Measurements from ENCODE around the gene TMTC1. TPM values are rescaled to one million over a fixed set of nuclear protein-coding genes. Genes with fewer than 3 reads are reported as not detected.

TMTC1 gene
- total and polyA plus RNA-seq, 2 of the 8 experiments (the other 6 are each of a cell fraction or from before 2014, with no cell fraction given): 15.4 to 20.8 TPM

DNA sequence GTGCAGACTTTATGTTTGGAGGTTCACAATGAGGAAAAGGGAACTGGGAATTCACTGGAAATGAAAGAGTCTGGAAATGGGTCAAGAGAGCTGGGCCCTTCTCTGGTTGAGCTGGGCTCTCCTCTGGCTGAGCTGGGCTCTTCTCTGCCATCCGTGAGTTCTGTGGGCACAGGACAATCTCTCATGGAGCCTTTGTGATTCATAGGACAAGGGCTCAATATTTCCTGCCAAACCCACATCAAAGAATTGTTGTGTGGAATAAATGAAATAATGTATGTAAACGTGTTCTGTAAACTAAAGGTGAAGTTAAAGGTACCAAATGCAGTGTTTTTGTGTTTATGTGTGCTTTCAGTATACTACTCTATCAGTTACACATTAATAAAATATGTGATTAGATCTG lies 190.7 kb downstream of the TMTC1 start (continued):
- no peak for TF ChIP-seq BACH1 (IDR thresholded peaks at IDR 0.05; ENCODE audit: low read length)
- TF ChIP-seq, protein P1, sequence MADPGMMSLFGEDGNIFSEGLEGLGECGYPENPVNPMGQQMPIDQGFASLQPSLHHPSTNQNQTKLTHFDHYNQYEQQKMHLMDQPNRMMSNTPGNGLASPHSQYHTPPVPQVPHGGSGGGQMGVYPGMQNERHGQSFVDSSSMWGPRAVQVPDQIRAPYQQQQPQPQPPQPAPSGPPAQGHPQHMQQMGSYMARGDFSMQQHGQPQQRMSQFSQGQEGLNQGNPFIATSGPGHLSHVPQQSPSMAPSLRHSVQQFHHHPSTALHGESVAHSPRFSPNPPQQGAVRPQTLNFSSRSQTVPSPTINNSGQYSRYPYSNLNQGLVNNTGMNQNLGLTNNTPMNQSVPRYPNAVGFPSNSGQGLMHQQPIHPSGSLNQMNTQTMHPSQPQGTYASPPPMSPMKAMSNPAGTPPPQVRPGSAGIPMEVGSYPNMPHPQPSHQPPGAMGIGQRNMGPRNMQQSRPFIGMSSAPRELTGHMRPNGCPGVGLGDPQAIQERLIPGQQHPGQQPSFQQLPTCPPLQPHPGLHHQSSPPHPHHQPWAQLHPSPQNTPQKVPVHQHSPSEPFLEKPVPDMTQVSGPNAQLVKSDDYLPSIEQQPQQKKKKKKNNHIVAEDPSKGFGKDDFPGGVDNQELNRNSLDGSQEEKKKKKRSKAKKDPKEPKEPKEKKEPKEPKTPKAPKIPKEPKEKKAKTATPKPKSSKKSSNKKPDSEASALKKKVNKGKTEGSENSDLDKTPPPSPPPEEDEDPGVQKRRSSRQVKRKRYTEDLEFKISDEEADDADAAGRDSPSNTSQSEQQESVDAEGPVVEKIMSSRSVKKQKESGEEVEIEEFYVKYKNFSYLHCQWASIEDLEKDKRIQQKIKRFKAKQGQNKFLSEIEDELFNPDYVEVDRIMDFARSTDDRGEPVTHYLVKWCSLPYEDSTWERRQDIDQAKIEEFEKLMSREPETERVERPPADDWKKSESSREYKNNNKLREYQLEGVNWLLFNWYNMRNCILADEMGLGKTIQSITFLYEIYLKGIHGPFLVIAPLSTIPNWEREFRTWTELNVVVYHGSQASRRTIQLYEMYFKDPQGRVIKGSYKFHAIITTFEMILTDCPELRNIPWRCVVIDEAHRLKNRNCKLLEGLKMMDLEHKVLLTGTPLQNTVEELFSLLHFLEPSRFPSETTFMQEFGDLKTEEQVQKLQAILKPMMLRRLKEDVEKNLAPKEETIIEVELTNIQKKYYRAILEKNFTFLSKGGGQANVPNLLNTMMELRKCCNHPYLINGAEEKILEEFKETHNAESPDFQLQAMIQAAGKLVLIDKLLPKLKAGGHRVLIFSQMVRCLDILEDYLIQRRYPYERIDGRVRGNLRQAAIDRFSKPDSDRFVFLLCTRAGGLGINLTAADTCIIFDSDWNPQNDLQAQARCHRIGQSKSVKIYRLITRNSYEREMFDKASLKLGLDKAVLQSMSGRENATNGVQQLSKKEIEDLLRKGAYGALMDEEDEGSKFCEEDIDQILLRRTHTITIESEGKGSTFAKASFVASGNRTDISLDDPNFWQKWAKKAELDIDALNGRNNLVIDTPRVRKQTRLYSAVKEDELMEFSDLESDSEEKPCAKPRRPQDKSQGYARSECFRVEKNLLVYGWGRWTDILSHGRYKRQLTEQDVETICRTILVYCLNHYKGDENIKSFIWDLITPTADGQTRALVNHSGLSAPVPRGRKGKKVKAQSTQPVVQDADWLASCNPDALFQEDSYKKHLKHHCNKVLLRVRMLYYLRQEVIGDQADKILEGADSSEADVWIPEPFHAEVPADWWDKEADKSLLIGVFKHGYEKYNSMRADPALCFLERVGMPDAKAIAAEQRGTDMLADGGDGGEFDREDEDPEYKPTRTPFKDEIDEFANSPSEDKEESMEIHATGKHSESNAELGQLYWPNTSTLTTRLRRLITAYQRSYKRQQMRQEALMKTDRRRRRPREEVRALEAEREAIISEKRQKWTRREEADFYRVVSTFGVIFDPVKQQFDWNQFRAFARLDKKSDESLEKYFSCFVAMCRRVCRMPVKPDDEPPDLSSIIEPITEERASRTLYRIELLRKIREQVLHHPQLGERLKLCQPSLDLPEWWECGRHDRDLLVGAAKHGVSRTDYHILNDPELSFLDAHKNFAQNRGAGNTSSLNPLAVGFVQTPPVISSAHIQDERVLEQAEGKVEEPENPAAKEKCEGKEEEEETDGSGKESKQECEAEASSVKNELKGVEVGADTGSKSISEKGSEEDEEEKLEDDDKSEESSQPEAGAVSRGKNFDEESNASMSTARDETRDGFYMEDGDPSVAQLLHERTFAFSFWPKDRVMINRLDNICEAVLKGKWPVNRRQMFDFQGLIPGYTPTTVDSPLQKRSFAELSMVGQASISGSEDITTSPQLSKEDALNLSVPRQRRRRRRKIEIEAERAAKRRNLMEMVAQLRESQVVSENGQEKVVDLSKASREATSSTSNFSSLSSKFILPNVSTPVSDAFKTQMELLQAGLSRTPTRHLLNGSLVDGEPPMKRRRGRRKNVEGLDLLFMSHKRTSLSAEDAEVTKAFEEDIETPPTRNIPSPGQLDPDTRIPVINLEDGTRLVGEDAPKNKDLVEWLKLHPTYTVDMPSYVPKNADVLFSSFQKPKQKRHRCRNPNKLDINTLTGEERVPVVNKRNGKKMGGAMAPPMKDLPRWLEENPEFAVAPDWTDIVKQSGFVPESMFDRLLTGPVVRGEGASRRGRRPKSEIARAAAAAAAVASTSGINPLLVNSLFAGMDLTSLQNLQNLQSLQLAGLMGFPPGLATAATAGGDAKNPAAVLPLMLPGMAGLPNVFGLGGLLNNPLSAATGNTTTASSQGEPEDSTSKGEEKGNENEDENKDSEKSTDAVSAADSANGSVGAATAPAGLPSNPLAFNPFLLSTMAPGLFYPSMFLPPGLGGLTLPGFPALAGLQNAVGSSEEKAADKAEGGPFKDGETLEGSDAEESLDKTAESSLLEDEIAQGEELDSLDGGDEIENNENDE (IDR thresholded peaks at IDR 0.05; ENCODE audit: insufficient replicate concordance, low read length): no peak
- no peak for TF ChIP-seq HDAC2 (IDR thresholded peaks at IDR 0.05; ENCODE audit: borderline replicate concordance in 1 of 2, low read depth in 2 of 2, low read length in 2 of 2)
- TF ChIP-seq RXRA (IDR thresholded peaks at IDR 0.05; ENCODE audit: insufficient read depth, low read depth, low read length): no peak
- no peak for TF ChIP-seq YY1 (IDR thresholded peaks at IDR 0.05; ENCODE audit: low read depth, low read length)
- no peak for TF ChIP-seq JUN (IDR thresholded peaks at IDR 0.05; ENCODE audit: low read depth, low read length)
- TF ChIP-seq, protein P2, sequence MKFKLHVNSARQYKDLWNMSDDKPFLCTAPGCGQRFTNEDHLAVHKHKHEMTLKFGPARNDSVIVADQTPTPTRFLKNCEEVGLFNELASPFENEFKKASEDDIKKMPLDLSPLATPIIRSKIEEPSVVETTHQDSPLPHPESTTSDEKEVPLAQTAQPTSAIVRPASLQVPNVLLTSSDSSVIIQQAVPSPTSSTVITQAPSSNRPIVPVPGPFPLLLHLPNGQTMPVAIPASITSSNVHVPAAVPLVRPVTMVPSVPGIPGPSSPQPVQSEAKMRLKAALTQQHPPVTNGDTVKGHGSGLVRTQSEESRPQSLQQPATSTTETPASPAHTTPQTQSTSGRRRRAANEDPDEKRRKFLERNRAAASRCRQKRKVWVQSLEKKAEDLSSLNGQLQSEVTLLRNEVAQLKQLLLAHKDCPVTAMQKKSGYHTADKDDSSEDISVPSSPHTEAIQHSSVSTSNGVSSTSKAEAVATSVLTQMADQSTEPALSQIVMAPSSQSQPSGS (IDR thresholded peaks at IDR 0.05; ENCODE audit: low read length): no peak
